Uterus (tissue), 4 donors: ENCODE results near the gene KHDRBS2. TPM values are rescaled to one million over a fixed set of nuclear protein-coding genes. Genes with fewer than 3 reads are reported as not detected.

Experiments used
- DNase-seq, 2 donors: peaks; one replicate each; pipeline ENCODE4 v3.0.0-alpha.2; 2019 to 2020
- H3K27ac ChIP-seq, 2 donors: fragments of 200-600 bp; sonication (generic); 1 replicate in 1 of 2; 2 replicates in 1 of 2; pipeline ENCODE4 v1.5.1; 2016 to 2018
- H3K27me3 ChIP-seq, 2 donors: fragments of 200-600 bp; sonication (generic); one replicate each; pipeline ENCODE4 v1.5.1; 2018 to 2019; ENCODE audit warnings: control low read depth in 1 of 2
- H3K36me3 ChIP-seq, 2 donors: fragments of 200-600 bp; sonication (generic); one replicate each; pipeline ENCODE4 v1.5.1; 2019; ENCODE audit warnings: control low read depth in 1 of 2
- H3K4me1 ChIP-seq, 2 donors: fragments of 200-600 bp; sonication (generic); one replicate each; pipeline ENCODE4 v1.5.1; 2018 to 2019; ENCODE audit warnings: control low read depth in 1 of 2
- H3K4me3 ChIP-seq, 2 donors: fragments of 200-600 bp; sonication (generic); 1 replicate in 1 of 2; 2 replicates in 1 of 2; pipeline ENCODE4 v1.5.1; 2018 to 2019; ENCODE audit warnings: mild to moderate bottlenecking in 1 of 2
- H3K9me3 ChIP-seq, 2 donors: fragments of 200-600 bp; sonication (generic); one replicate each; pipeline ENCODE4 v1.5.1; 2019; ENCODE audit warnings: control low read depth in 1 of 2
- POLR2A ChIP-seq, 2 donors: fragments of 450-650 bp; IDR thresholded peaks; one replicate each; pipeline ENCODE4 v1.6.1; 2016; ENCODE audit warnings: antibody characterized with exemption in 2 of 2, mild to moderate bottlenecking in 1 of 2, moderate library complexity in 1 of 2
- intact Hi-C: fragments of 100-400 bp; cut with DNase I; formaldehyde crosslinking; loops from one replicate; pipeline ENCODE4 v1.15.1; 2023; ENCODE audit warnings: low total_unique reads
- total RNA-seq, 4 donors: library from RNA; depleted of rRNA in 3 of 4; stranded (reverse); fragments of >200 nt in 3 of 4; gene quantifications; one replicate each; pipeline versions ENCODE4 v1.1.0 to v1.2.4, GENCODE V29; 2014 to 2023
- TF ChIP-seq, protein P1 (sequence below), 4 experiments: fragments of 200-600 bp in 2 of 4; fragments of 450-650 bp in 2 of 4; sonication (generic) in 2 of 4; IDR thresholded peaks; one replicate each; pipeline ENCODE4 v1.5.1; 2016 to 2019; ENCODE audit warnings: antibody characterized with exemption in 4 of 4, mild to moderate bottlenecking in 2 of 4, moderate library complexity in 1 of 4
- donor health status: DM: yes; HTN: yes; CAD: no.

Gene KHDRBS2
- total RNA-seq, 4 donors from 2014 or later, result 0.55 to 7.3 TPM; not detected in 2

DNA sequence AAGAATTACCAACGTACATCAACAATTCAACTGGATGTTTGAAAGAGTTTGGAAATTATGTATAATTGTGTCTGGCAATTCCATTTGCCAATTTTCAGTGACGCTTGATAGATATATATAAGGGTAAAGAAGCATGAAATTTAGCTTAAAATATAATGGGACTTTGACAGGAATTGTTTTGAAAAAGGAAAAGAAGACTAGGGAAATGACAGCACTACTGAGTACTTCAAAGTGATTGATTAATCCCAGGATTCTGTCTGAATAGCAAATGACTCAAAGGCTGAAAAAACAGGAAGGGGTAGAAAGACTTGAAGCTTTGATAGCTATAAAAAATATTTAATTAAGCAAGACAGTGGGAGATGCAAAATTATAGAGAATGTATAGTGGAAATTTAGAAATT lies 200.0 kb downstream of the KHDRBS2 start:
- TF ChIP-seq, protein P1, sequence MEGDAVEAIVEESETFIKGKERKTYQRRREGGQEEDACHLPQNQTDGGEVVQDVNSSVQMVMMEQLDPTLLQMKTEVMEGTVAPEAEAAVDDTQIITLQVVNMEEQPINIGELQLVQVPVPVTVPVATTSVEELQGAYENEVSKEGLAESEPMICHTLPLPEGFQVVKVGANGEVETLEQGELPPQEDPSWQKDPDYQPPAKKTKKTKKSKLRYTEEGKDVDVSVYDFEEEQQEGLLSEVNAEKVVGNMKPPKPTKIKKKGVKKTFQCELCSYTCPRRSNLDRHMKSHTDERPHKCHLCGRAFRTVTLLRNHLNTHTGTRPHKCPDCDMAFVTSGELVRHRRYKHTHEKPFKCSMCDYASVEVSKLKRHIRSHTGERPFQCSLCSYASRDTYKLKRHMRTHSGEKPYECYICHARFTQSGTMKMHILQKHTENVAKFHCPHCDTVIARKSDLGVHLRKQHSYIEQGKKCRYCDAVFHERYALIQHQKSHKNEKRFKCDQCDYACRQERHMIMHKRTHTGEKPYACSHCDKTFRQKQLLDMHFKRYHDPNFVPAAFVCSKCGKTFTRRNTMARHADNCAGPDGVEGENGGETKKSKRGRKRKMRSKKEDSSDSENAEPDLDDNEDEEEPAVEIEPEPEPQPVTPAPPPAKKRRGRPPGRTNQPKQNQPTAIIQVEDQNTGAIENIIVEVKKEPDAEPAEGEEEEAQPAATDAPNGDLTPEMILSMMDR (IDR thresholded peaks at IDR 0.05), result no peak
- TF ChIP-seq POLR2A (IDR thresholded peaks at IDR 0.05), result no peak
- Histone ChIP-seq H3K9me3 (no peaks in the 10 kb centered on the region), H3K27ac (no peak overlapping the region), H3K27me3 (no peaks in the 10 kb centered on the region), H3K4me1 (no peaks in the 10 kb centered on the region), H3K4me3 (no peak overlapping the region), H3K36me3 (no peaks in the 10 kb centered on the region)
- DNase-seq, result no peak
- intact Hi-C loops, result no loop called here

GRCh38 chr6:62075869-62076268 lies 210.2 kb downstream of the KHDRBS2 start:
- no peak for TF ChIP-seq POLR2A (IDR thresholded peaks at IDR 0.05)
- TF ChIP-seq, protein P1 (IDR thresholded peaks at IDR 0.05), result no peak
- Histone ChIP-seq H3K27me3 (no peaks in the 10 kb centered on the region), H3K9me3 (no peaks in the 10 kb centered on the region), H3K4me3 (no peak overlapping the region), H3K4me1 (no peaks in the 10 kb centered on the region), H3K36me3 (peaks cover 0 to 2% of the 10 kb centered on the region in 2 donors), H3K27ac (no peak overlapping the region)
- no peak for DNase-seq
- intact Hi-C loops, result no loop called here

GRCh38 chr6:62059901-62060300 lies 226.1 kb downstream of the KHDRBS2 start:
- no peak for DNase-seq
- intact Hi-C loops, result no loop called here
- H3K27ac ChIP-seq, result no peak overlapping the region

GRCh38 chr6:62057300-62057699 lies 228.7 kb downstream of the KHDRBS2 start:
- no peaks in the 10 kb centered on the region for H3K9me3 ChIP-seq
- DNase-seq, result no peak
- H3K27me3 ChIP-seq, result no peaks in the 10 kb centered on the region
- H3K4me1 ChIP-seq, result no peaks in the 10 kb centered on the region
- intact Hi-C loops, result no loop called here
- no peaks in the 10 kb centered on the region for H3K36me3 ChIP-seq
- TF ChIP-seq, protein P1 (IDR thresholded peaks at IDR 0.05), result no peak
- TF ChIP-seq POLR2A (IDR thresholded peaks at IDR 0.05), result no peak
- H3K4me3 ChIP-seq, result no peak overlapping the region
- no peak overlapping the region for H3K27ac ChIP-seq

More at GRCh38 chr6:62059901-62060300, 226.1 kb downstream of the KHDRBS2 start:
- Histone ChIP-seq H3K27me3 (no peaks in the 10 kb centered on the region), H3K4me3 (no peak overlapping the region), H3K4me1 (no peaks in the 10 kb centered on the region), H3K36me3 (no peaks in the 10 kb centered on the region), H3K9me3 (no peaks in the 10 kb centered on the region)
- no peak for TF ChIP-seq POLR2A (IDR thresholded peaks at IDR 0.05)
- TF ChIP-seq, protein P1 (IDR thresholded peaks at IDR 0.05), result no peak

GRCh38 chr6:62045502-62045901 lies 240.5 kb downstream of the KHDRBS2 start:
- Histone ChIP-seq H3K36me3 (no peaks in the 10 kb centered on the region), H3K27me3 (no peaks in the 10 kb centered on the region), H3K9me3 (no peaks in the 10 kb centered on the region), H3K4me3 (no peak overlapping the region), H3K4me1 (no peaks in the 10 kb centered on the region), H3K27ac (no peak overlapping the region)
- no peak for TF ChIP-seq POLR2A (IDR thresholded peaks at IDR 0.05)
- TF ChIP-seq, protein P1 (IDR thresholded peaks at IDR 0.05), result no peak
- intact Hi-C loops, result no loop called here
- DNase-seq, result no peak
